T-helper 9 cell (primary cell): ENCODE measurements around the gene COPS7A.

Experiments used
- DNase-seq: peaks from one replicate; pipeline ENCODE4 v3.0.0-alpha.2; 2020
- total RNA-seq, 2 donors: gene quantifications; one replicate each; lab custom pipeline; 2026; lab: John Stamatoyannopoulos, UW

COPS7A gene
- total RNA-seq = 9.7 to 29.3 reads per million in 2 donors

GRCh38 chr12:6723607-6724408, at the start of gene COPS7A:
TSS of gene COPS7A (plus strand) at chr12:6724046. CDS start at chr12:6724657, 611 bp downstream.
- peak; percentile 86 for DNase-seq

- no peak for DNase-seq
Observed at GRCh38 chr12:6676962-6677361, 46.9 kb upstream of the COPS7A start.

- DNase-seq = peak; percentile 15
Observed at GRCh38 chr12:6684609-6685008, 39.2 kb upstream of the COPS7A start.

- no peak for DNase-seq
Observed at GRCh38 chr12:6685814-6686213, 38.0 kb upstream of the COPS7A start.

GRCh38 chr12:6688543-6688998, 35.3 kb upstream of the COPS7A start:
- DNase-seq = peak; percentile 26

- peak; percentile 89 for DNase-seq
Observed at GRCh38 chr12:6688999-6689882, 34.6 kb upstream of the COPS7A start, which contains the start of gene ZNF384. TSS of gene ZNF384 (minus strand) at chr12:6689375. CDS start at chr12:6679520, 9,855 bp downstream.

- no peak for DNase-seq
Observed at GRCh38 chr12:6691473-6691872, 32.4 kb upstream of the COPS7A start.

GRCh38 chr12:6692888-6693287, 31.0 kb upstream of the COPS7A start:
- DNase-seq = no peak

- no peak for DNase-seq
Observed at GRCh38 chr12:6693832-6694355, 30.0 kb upstream of the COPS7A start.

- no peak for DNase-seq
Observed at GRCh38 chr12:6694701-6695100, 29.1 kb upstream of the COPS7A start.

GRCh38 chr12:6695313-6696045, 28.4 kb upstream of the COPS7A start:
- DNase-seq = no peak

- DNase-seq = no peak
Observed at GRCh38 chr12:6696690-6697583, 26.9 kb upstream of the COPS7A start.

- no peak for DNase-seq
Observed at GRCh38 chr12:6697584-6698351, 26.1 kb upstream of the COPS7A start.

GRCh38 chr12:6698352-6699046, 25.3 kb upstream of the COPS7A start:
- DNase-seq = no peak

- DNase-seq = no peak
Observed at GRCh38 chr12:6699259-6699988, 24.4 kb upstream of the COPS7A start.

GRCh38 chr12:6699989-6700645, 23.7 kb upstream of the COPS7A start:
- peak; percentile 10 for DNase-seq

GRCh38 chr12:6700646-6701051, 23.2 kb upstream of the COPS7A start, which contains the start of gene PIANP:
TSS of gene PIANP (minus strand) at chr12:6700815. CDS start at chr12:6698061, 2,754 bp downstream.
- peak; percentile 50 for DNase-seq

GRCh38 chr12:6701078-6701768, 22.6 kb upstream of the COPS7A start:
- no peak for DNase-seq
